Activated naive CD4-positive, alpha-beta T cell treated with anti-CD3 and anti-CD28 coated beads for 36 hours (primary cell): Measurements from ENCODE around the gene FARS2. TPM values are rescaled to one million over a fixed set of nuclear protein-coding genes. Genes with fewer than 3 reads are reported as not detected.
"Not testable (repeated sequence)": the region's sequence is repeated elsewhere in the genome, so short reads cannot be mapped to it uniquely, and the experiment has no call there.

Experiments used
- CTCF ChIA-PET: fragments of 350-600 bp; sonication (Branson Sonifier 250); formaldehyde crosslinking; loops from one replicate; lab custom pipeline; 2021; ENCODE audit warnings: antibody characterized with exemption; lab: Charles Lee
- DNase-seq: peaks from one replicate; pipeline ENCODE4 v3.0.0-alpha.2; 2020
- H3K27ac Mint-ChIP-seq: one replicate; pipeline ENCODE4 v1.8.0; 2021; ENCODE audit warnings: mild to moderate bottlenecking, mixed read lengths
- H3K27me3 Mint-ChIP-seq: one replicate; pipeline ENCODE4 v1.8.0; 2021; ENCODE audit warnings: low read depth, mixed read lengths
- H3K36me3 Mint-ChIP-seq: one replicate; pipeline ENCODE4 v1.8.0; 2021; ENCODE audit warnings: low read depth, mixed read lengths
- H3K4me1 Mint-ChIP-seq: one replicate; pipeline ENCODE4 v1.8.0; 2021; ENCODE audit warnings: low read depth, mixed read lengths
- H3K4me3 Mint-ChIP-seq: one replicate; pipeline ENCODE4 v1.8.0; 2021; ENCODE audit warnings: mild to moderate bottlenecking, moderate library complexity, mixed read lengths
- H3K9me3 Mint-ChIP-seq: one replicate; pipeline ENCODE4 v1.8.0; 2021; ENCODE audit warnings: mixed read lengths
- intact Hi-C: fragments of 100-400 bp; cut with micrococcal nuclease; formaldehyde crosslinking; loops from one replicate; pipeline ENCODE4 v1.15.1; 2023
- total RNA-seq, 2 experiments: library from RNA; stranded (reverse); gene quantifications; one replicate each; pipeline ENCODE4 v1.2.3, GENCODE V29; 2021

The FARS2 gene
- total RNA-seq, 2 experiments from 2014 or later: 15.4 to 15.8 TPM

DNA sequence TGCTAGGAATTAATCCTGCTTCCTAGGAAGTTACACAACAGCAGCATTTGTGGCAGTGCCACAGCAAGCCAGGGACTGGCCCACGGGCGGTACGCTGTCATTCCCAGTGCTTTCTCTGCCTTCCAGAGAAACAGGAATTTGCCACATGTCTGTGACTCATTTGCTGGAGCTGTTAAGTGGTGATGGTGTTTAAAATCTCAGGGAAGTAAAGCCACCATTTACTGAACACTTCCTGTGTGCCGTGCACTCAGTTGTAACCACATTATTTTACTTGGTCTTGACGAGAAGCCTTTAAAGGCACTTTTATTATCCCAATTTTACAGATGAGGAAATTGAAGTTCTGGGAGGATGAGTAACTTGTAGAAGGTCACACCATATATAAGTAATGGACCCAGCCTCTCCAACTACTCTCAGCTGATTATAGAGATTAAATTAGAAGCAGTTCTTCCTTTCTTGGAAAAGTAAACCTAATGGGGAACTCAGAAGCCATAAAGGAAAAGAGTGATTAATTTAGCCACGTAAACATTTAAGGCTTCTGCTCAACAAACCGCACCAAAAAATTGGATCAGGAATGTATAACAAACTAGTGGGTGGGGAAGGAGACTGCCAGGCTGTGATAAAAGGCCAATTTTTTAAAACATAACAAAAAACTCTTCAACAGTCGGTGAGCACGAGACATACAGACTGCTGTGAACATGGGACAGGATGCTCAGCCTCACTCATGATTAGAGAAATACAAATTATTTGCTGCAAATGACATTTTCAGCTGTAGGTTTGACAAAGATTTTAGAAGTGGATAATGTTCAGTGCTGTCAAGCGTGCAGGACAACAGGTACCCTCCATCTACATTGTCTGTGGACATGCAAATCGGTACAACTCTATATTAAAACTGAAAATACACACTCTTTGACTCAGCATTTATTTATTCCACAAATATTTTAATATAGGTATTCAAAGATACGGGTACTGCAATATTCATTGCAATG is 434.2 kb downstream of the FARS2 start:
- peaks cover 7% of the 10 kb centered on the region for H3K9me3 Mint-ChIP-seq
- intact Hi-C loops: no loop called here
- no peaks in the 10 kb centered on the region for H3K27me3 Mint-ChIP-seq
- H3K4me3 Mint-ChIP-seq: no peak overlapping the region
- H3K36me3 Mint-ChIP-seq: peaks cover 9% of the 10 kb centered on the region
- H3K4me1 Mint-ChIP-seq: peaks cover 12% of the 10 kb centered on the region
- no peak overlapping the region for H3K27ac Mint-ChIP-seq
- no peak for DNase-seq
- CTCF ChIA-PET: no interaction called here

DNA sequence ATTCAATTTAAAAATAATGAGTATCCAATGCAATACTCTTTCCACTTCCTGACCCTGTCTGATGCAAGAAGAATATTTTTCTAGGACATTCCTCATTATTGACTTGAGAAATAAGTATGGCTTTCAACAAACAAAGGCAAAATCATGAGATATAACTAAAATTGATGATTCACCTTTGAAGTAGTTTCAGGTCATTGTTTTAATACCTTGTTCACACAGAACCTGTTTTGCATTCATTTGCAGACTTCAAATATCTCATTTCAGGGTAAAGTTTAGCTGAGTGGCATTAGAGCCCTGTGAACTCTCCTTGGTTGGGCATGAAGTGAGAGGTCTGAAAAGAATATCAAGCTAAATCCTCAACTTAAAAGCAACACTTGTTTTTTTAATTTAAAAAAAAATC is 436.2 kb downstream of the FARS2 start:
- Mint-ChIP-seq H3K4me3 (no peak overlapping the region), H3K9me3 (no peaks in the 10 kb centered on the region), H3K36me3 (peaks cover 4% of the 10 kb centered on the region), H3K27ac (no peak overlapping the region), H3K27me3 (no peaks in the 10 kb centered on the region), H3K4me1 (peaks cover 12% of the 10 kb centered on the region)
- CTCF ChIA-PET: no interaction called here
- intact Hi-C loops: no loop called here
- DNase-seq: no peak

DNA sequence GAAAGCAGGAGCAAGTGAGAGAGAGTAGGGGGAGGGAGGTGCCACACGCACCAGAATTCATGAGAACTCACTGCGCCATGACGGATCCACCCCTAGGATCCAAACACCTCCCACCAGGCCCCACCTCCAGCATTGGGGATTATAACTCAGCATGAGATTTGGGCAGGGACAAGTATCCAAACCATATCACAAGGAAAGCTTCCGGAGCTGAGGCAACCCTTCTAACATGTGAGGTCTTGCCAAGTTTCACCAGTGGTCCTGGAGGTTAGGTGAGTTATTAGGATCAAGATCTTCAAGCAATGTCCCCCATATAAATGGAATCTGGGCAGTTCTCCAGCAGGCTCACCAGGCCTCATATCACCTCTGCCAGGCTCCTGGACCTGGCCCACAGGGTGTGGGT is 437.0 kb downstream of the FARS2 start:
- Mint-ChIP-seq H3K27me3 (no peaks in the 10 kb centered on the region), H3K9me3 (no peaks in the 10 kb centered on the region)
- intact Hi-C loops: no loop called here

DNA sequence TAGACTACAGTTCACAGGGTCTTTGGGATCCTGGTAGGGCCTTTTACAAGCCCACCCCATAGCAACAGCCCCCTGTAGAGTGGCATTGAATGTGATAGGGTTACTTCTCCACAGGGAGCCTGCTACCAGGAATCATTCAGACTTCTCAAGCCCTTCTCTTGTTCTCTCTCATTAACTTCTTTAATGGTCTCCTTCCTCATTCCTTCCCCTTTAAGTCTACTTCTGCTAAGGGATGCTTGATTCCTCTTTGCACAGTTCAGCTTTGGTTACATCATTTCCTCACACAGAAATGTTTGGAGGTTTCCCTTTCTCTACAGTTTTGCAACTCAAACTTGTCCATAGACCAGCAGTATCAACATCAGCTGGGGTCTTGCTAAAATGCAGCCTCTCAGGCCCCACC is 437.8 kb downstream of the FARS2 start:
- H3K27me3 Mint-ChIP-seq, intact Hi-C loops, H3K4me3 Mint-ChIP-seq, H3K36me3 Mint-ChIP-seq, H3K9me3 Mint-ChIP-seq, DNase-seq, H3K27ac Mint-ChIP-seq: not testable (repeated sequence)
- CTCF ChIA-PET: interaction anchor here (0.6 kb wide), 1 partner anchor 483 kb away, joined by 3 read pairs; no protein-coding TSS in a partner anchor
- peaks cover 12% of the 10 kb centered on the region for H3K4me1 Mint-ChIP-seq

More for the DNA sequence above, 437.0 kb downstream of the FARS2 start:
- Mint-ChIP-seq H3K4me3 (no peak overlapping the region), H3K36me3 (peaks cover 4% of the 10 kb centered on the region), H3K27ac (no peak overlapping the region), H3K4me1 (peaks cover 12% of the 10 kb centered on the region)
- CTCF ChIA-PET: no interaction called here
- no peak for DNase-seq

DNA sequence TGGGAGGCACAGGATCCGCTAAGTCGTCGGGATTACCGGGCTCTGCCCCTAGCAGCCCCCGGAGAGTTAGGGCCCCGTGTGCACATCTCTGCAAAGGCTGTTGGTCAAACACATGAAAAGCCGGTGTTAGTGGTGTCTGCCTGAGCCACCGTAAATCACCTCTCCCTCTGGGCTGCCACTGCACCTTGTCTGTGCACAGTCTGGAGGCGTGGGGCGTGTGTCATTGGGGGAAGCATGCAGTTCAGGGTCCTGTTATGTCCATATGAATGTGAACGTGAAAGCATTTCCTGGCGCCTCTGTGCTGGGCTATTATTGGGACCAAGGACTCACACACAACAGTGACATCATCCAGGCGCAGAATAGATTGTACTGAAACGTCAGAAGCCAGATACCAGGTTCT is 439.9 kb downstream of the FARS2 start:
- Mint-ChIP-seq H3K4me3 (no peak overlapping the region), H3K27ac (no peak overlapping the region), H3K9me3 (no peaks in the 10 kb centered on the region), H3K4me1 (peaks cover 12% of the 10 kb centered on the region), H3K36me3 (no peaks in the 10 kb centered on the region), H3K27me3 (no peaks in the 10 kb centered on the region)
- CTCF ChIA-PET: no interaction called here
- intact Hi-C loops: no loop called here
- no peak for DNase-seq

DNA sequence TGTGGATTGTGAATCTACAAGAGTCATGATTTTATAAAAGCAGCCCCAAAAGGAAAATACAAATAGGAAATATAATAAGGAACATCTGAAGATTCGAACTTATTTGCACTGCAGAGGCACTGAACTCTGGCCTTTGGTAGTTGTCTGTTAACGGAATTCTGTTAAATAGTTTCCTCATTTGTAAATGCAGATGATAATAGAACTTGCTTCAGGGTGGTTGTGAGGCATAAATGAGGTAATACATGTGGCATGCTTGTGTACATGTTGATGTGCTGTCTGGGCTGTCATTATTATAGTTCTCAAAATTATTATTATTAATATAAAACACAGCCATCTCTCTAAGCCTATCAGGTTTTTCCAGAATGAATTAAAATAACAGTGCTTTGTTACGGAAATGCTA is 443.4 kb downstream of the FARS2 start:
- Mint-ChIP-seq H3K4me3 (no peak overlapping the region), H3K36me3 (no peaks in the 10 kb centered on the region), H3K27me3 (no peaks in the 10 kb centered on the region), H3K4me1 (peaks cover 16% of the 10 kb centered on the region), H3K9me3 (no peaks in the 10 kb centered on the region), H3K27ac (no peak overlapping the region)
- intact Hi-C loops: no loop called here
- CTCF ChIA-PET: no interaction called here
- DNase-seq: no peak

DNA sequence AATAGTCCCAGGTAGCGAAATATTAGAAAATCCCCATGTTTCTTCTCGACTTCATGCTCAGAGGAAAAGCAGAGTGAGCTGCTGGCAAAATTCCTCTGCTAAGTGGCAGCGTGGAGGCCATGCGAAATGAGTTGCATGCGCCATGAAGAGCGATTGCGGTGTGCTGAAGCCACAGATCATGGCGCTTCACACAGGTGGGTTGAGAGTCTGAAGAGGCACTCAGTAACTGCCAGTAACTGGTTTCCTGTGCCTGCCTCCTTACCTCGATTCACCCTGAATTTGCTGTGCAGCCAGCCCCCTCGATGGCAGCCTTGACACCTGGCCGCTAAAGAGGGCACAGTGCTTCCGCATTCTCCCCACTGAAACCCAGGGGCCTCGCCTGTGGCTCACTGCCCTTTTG is 443.9 kb downstream of the FARS2 start:
- no peak overlapping the region for H3K27ac Mint-ChIP-seq
- no peaks in the 10 kb centered on the region for H3K9me3 Mint-ChIP-seq
- no peak for DNase-seq
- H3K4me1 Mint-ChIP-seq: peaks cover 16% of the 10 kb centered on the region
- CTCF ChIA-PET: no interaction called here
- no peaks in the 10 kb centered on the region for H3K36me3 Mint-ChIP-seq
- no peak overlapping the region for H3K4me3 Mint-ChIP-seq
- intact Hi-C loops: no loop called here
- H3K27me3 Mint-ChIP-seq: no peaks in the 10 kb centered on the region

DNA sequence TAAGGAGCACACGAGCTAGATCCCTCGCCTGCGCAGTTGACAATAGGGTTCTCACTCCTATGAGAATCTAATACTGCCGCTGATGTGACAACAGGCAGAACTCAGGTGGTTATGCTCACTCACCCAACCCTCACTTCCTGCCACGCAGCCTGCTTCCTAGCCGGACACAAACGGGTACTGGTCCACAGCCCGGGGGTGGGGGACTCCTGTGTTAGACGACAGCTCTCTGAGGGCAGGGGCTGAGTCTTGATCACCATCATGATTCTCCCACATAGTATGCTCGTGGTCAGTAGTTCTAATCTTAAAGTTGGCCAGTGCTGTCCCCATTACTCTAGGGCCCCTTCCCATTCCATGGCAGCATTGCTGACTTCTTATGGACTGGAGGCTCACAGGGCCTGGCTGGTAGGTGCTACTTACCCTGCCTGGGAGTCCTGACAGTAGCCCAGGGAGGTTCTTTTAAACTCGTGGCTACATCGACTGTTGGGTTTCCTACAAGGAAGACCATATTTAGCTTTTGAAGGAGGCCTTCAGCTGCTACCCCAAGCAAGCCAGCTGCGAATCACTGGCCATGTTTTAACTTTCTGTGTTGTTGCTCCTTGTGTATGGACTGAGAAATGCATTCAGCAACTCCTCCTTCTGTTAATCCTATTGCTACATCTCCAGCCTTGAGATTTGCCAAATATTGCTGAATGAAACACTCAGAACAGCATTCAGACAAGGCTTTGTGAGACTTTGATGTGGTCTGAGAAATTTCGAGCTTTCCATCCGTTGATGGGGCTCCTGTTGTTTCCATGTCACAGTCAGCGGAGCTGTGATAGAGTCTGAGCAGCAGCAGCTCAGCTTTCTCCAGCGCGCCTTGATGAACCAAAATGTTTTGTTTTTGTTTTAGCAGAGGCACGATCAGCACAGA is 445.1 kb downstream of the FARS2 start:
- Mint-ChIP-seq H3K27me3 (no peaks in the 10 kb centered on the region), H3K36me3 (no peaks in the 10 kb centered on the region), H3K4me3 (no peak overlapping the region), H3K27ac (no peak overlapping the region), H3K4me1 (peaks cover 16% of the 10 kb centered on the region), H3K9me3 (no peaks in the 10 kb centered on the region)
- intact Hi-C loops: no loop called here
- CTCF ChIA-PET: no interaction called here
- DNase-seq: peak; percentile 54

DNA sequence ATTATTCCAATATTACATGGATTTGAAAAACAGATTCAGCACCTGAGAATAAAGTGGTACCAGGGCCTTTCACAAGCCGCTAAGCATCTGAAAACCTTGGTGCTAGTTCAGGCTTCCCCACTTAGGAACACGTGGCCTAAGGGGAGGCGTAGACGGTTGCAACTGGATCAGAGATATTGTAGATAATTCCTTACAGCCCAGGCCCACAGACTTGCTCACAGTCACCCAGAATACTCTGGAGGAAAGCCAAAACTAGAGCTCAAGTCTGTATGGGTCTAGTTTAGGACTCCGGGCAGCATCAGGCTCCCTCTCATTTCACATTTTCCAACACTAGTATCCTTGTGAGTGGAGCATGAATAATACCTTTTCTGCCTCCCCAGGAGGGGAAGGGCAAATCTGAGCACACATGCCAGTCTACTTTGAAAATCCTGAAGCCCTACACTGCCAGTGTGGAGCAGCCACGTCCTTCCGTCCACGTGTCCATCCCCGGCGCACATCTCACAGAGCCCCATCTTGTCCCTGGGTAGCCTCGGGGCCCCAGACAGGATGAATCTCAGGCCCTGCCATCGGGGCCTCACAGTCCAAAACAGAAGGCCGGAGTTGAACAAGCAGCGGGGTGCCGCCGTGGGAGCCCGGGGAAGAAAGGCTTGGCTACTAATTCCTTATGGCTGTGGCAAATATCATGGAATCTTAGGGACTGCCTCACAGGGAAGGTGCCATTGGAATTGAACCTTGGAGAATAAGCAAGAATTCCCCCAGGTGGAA is 446.1 kb downstream of the FARS2 start:
- H3K27me3 Mint-ChIP-seq: no peaks in the 10 kb centered on the region
- H3K4me1 Mint-ChIP-seq: peaks cover 16% of the 10 kb centered on the region
- H3K36me3 Mint-ChIP-seq: no peaks in the 10 kb centered on the region
- no peak overlapping the region for H3K4me3 Mint-ChIP-seq
- no peak overlapping the region for H3K27ac Mint-ChIP-seq
- intact Hi-C loops: no loop called here
- no peaks in the 10 kb centered on the region for H3K9me3 Mint-ChIP-seq
- no peak for DNase-seq
- CTCF ChIA-PET: no interaction called here

DNA sequence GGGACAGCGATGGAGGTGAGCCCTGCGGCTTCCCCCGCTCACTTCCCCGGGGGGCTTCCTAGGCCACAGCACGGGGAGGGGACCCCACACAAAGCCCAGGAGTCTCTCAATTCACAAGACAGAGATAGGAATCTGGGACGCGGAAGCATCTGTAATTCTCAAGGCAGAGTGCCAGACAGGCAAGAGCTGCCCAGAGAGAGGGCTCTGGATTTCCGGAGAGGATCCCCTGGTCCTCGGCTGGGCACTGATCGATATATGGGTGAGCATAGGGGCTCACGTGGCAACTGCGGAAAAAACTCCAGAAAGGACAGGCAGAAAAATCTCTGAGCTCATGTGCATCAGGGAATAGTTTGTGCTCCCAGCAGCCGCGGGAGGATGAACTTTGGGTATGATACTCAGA is 449.2 kb downstream of the FARS2 start:
- peaks cover 2% of the 10 kb centered on the region for H3K36me3 Mint-ChIP-seq
- H3K4me3 Mint-ChIP-seq: no peak overlapping the region
- peaks cover 5% of the 10 kb centered on the region for H3K9me3 Mint-ChIP-seq
- CTCF ChIA-PET: no interaction called here
- DNase-seq: no peak
- intact Hi-C loops: no loop called here
- H3K27me3 Mint-ChIP-seq: no peaks in the 10 kb centered on the region
- H3K4me1 Mint-ChIP-seq: peaks cover 15% of the 10 kb centered on the region
- no peak overlapping the region for H3K27ac Mint-ChIP-seq

DNA sequence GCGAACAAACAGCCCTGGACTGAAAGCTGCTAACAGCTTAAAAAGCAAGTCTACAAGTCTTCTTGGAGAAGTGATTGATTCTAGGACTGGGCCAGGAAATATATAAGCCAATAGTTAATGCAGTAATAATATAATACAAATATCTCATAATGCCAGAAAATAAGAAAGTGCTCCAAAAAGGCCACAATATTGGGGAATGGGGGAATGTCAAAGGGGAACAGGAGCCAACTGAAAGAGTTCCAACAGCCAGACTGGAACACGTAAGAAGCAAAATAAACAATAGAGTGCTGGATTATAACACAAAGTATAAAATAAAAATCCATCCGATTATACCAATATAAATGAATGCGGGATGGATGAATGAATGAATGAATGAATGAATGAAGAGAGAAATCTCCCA is 449.6 kb downstream of the FARS2 start:
- Mint-ChIP-seq H3K9me3 (peaks cover 8% of the 10 kb centered on the region), H3K4me1 (peaks cover 11% of the 10 kb centered on the region), H3K27ac (no peak overlapping the region), H3K36me3 (peaks cover 6% of the 10 kb centered on the region), H3K27me3 (no peaks in the 10 kb centered on the region), H3K4me3 (no peak overlapping the region)
- DNase-seq: no peak
- intact Hi-C loops: no loop called here
- CTCF ChIA-PET: no interaction called here
